PFSK-1 (cell line): ENCODE data around the gene PTGDR2.

Experiments
- FOXP2 ChIP-seq: optimal IDR thresholded peaks from 2 replicates; pipeline ENCODE3; 2011; ENCODE audit warnings: borderline replicate concordance, control low read depth, inconsistent platforms; ENCODE audit not compliant: insufficient read depth; ENCODE audit errors: extremely low read length, extremely low read depth
- POLR2AphosphoS5 ChIP-seq: IDR thresholded peaks from 2 replicates; pipeline ENCODE4 v1.6.1; 2012; ENCODE audit warnings: low read depth, mild to moderate bottlenecking, control low read depth, low read length, moderate library complexity
- SIN3A ChIP-seq: IDR thresholded peaks from 2 replicates; pipeline ENCODE4 v1.6.1; 2012; ENCODE audit warnings: mild to moderate bottlenecking, low read length, moderate library complexity, borderline replicate concordance; ENCODE audit not compliant: insufficient read depth
- TAF1 ChIP-seq: IDR thresholded peaks from 2 replicates; pipeline ENCODE4 v1.6.1; 2012; ENCODE audit warnings: low read length, control low read depth, borderline replicate concordance; ENCODE audit not compliant: insufficient read depth
- TF ChIP-seq, protein P1 (sequence below), 2 experiments: IDR thresholded peaks; 2 replicates each; pipeline versions ENCODE4 v1.6.1 to v1.8.0; 2011 to 2012; ENCODE audit warnings: low read depth in 2 of 2, low read length in 2 of 2, control low read depth in 1 of 2, inconsistent platforms in 1 of 2, mild to moderate bottlenecking in 1 of 2, moderate library complexity in 1 of 2; ENCODE audit not compliant: insufficient read depth in 1 of 2

PTGDR2 gene

GRCh38 chr11:60879104-60879503, 23.4 kb upstream of the PTGDR2 start:
- no peak for TF ChIP-seq SIN3A
- no peak for TF ChIP-seq POLR2AphosphoS5
- no peak for TF ChIP-seq TAF1
- TF ChIP-seq, protein P1, sequence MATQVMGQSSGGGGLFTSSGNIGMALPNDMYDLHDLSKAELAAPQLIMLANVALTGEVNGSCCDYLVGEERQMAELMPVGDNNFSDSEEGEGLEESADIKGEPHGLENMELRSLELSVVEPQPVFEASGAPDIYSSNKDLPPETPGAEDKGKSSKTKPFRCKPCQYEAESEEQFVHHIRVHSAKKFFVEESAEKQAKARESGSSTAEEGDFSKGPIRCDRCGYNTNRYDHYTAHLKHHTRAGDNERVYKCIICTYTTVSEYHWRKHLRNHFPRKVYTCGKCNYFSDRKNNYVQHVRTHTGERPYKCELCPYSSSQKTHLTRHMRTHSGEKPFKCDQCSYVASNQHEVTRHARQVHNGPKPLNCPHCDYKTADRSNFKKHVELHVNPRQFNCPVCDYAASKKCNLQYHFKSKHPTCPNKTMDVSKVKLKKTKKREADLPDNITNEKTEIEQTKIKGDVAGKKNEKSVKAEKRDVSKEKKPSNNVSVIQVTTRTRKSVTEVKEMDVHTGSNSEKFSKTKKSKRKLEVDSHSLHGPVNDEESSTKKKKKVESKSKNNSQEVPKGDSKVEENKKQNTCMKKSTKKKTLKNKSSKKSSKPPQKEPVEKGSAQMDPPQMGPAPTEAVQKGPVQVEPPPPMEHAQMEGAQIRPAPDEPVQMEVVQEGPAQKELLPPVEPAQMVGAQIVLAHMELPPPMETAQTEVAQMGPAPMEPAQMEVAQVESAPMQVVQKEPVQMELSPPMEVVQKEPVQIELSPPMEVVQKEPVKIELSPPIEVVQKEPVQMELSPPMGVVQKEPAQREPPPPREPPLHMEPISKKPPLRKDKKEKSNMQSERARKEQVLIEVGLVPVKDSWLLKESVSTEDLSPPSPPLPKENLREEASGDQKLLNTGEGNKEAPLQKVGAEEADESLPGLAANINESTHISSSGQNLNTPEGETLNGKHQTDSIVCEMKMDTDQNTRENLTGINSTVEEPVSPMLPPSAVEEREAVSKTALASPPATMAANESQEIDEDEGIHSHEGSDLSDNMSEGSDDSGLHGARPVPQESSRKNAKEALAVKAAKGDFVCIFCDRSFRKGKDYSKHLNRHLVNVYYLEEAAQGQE (IDR thresholded peaks at IDR 0.05; ENCODE audit: insufficient read depth in 1 of 2, low read depth in 2 of 2, low read length in 2 of 2): no peak

DNA sequence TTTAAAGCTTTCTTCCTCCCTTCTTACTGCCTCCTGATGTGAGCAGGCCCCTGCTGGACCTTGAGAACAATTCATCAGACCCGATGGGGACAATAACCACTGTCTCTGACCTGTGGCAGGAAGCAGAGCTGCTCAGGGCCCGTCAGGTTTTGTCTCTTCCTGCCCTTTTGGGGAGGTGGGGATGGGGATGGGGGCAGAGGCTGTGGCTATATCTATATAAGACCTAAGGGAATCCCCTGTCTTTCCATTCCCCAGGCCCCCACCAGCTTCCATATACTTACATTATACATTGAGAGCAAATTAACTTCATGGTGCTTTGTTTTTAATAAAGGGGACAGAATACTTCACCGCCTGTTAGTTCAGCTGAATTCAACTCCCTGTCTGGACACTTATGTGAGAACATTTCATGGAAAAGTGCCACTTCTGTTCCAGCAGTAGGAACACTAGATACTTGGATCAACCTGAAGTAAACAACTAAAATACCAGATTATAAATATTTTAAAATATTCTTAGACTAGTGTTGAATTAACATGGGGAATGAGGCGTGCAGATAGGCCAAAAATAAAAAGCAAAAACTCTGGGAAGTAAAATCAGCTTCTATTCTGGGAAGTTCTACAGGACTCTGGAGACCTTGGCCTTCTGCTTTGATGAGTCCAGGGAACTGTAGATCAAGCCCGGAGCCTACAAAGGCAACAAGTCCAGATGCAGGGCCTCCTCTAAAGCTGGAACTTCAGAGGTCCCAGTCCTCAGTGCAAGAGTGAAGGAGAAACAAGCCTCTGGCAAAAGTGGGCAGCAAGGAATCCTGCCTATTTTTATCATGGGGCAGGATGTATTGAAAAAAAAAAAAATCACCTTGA, 22.7 kb upstream of the PTGDR2 start:
- no peak for TF ChIP-seq FOXP2
- no peak for TF ChIP-seq SIN3A
- no peak for TF ChIP-seq POLR2AphosphoS5
- TF ChIP-seq, protein P1 (IDR thresholded peaks at IDR 0.05; ENCODE audit: insufficient read depth in 1 of 2, low read depth in 2 of 2, low read length in 2 of 2): no peak
- no peak for TF ChIP-seq TAF1

DNA sequence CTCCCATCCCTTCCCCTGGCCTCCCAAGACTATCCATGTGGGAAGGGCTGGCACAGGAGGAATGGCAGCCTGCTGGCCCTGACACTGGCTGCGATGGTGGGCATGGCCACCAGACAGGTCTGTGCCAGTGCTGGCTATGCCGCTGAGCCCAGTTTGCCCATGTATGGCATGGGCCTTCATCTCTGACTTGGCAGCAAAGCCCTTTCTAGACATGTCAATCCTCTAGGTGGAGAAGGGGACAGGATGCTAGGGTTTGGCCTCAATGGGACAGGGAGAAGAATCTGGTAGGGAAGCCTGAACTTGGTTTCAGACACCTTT, 20.4 kb upstream of the PTGDR2 start:
- TF ChIP-seq, protein P1 (IDR thresholded peaks at IDR 0.05; ENCODE audit: insufficient read depth in 1 of 2, low read depth in 2 of 2, low read length in 2 of 2): no peak
- TF ChIP-seq FOXP2 (no peak), SIN3A (no peak), TAF1 (no peak), POLR2AphosphoS5 (no peak)

DNA sequence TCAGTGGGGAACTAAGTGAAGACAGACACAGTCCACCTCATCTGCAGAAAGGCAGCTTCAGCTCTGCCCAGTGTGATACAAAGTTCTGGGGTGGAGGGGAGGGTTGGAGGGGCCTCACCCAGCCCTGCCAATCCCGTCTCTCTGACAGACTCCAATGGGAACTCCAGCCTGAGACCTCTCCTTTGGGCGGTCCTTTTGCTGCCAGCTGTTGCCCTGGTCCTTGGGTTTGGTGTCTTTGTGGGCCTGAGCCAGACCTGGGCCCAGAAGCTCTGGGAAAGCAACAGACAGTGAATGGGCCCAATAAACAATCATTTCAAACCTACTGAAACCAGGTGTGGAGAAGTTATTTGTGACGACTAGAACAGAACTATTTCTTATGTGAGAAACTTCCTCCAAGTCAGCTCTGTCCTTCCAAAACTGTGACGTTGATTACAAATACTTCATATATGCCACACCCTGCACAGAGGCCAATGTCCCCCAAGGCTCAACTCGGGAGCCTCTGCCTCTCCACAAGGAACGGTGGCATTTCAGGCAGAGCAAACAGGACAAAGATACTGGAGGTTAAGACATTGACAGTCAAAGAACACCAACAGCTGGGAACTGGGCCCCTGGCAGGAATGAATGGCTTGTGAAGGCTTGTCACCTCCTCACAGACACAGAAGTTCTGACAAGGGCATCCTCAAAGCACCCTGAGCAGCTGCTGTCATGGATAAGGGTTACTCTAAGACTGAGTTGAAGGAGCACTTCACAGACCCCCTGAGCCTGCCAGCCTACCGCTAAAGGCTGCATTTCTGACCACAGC, 19.8 kb upstream of the PTGDR2 start:
- no peak for TF ChIP-seq SIN3A
- TF ChIP-seq TAF1: no peak
- TF ChIP-seq, protein P1 (IDR thresholded peaks at IDR 0.05; ENCODE audit: insufficient read depth in 1 of 2, low read depth in 2 of 2, low read length in 2 of 2): no peak
- TF ChIP-seq FOXP2: no peak
- TF ChIP-seq POLR2AphosphoS5: no peak
